H9 (cell line): Measurements from ENCODE around the gene LMF1. TPM values are rescaled to one million over a fixed set of nuclear protein-coding genes. Genes with fewer than 3 reads are reported as not detected.

ENCODE experiments used
- DNase-seq: peaks from one replicate; pipeline ENCODE4 v3.0.0-alpha.2; 2017
- H2AFZ ChIP-seq: one replicate; pipeline ENCODE4 v1.6.1; 2013; ENCODE audit warnings: mild to moderate bottlenecking, low read length, control low read depth, moderate library complexity
- H2AK5ac ChIP-seq: 2 replicates; pipeline ENCODE4 v1.6.1; 2013; ENCODE audit warnings: low read length, control low read depth, mixed read lengths; ENCODE audit not compliant: insufficient read length
- H2BK120ac ChIP-seq: one replicate; pipeline ENCODE4 v1.6.1; 2013; ENCODE audit warnings: low read depth, mild to moderate bottlenecking, low read length, control low read depth, inconsistent platforms; ENCODE audit not compliant: poor library complexity, severe bottlenecking
- H2BK12ac ChIP-seq: 2 replicates; pipeline ENCODE4 v1.6.1; 2013; ENCODE audit warnings: low read length, control low read depth, mixed read lengths, low read depth; ENCODE audit not compliant: insufficient read length
- H2BK15ac ChIP-seq: 2 replicates; pipeline ENCODE4 v1.6.1; 2013; ENCODE audit warnings: low read depth, low read length, control low read depth
- H2BK20ac ChIP-seq: one replicate; pipeline ENCODE4 v1.6.1; 2013; ENCODE audit warnings: low read depth, mild to moderate bottlenecking, low read length, control low read depth, inconsistent platforms; ENCODE audit not compliant: poor library complexity, severe bottlenecking
- H2BK5ac ChIP-seq: 2 replicates; pipeline ENCODE4 v1.6.1; 2013; ENCODE audit warnings: low read length, control low read depth, mixed read lengths; ENCODE audit not compliant: insufficient read length
- H3K14ac ChIP-seq: 2 replicates; pipeline ENCODE4 v1.6.1; 2013; ENCODE audit warnings: low read length, control low read depth; ENCODE audit not compliant: insufficient read depth
- H3K18ac ChIP-seq: 2 replicates; pipeline ENCODE4 v1.6.1; 2013; ENCODE audit warnings: low read depth, mild to moderate bottlenecking, mixed read lengths, low read length, control low read depth; ENCODE audit not compliant: insufficient read length
- H3K23ac ChIP-seq: 2 replicates; pipeline ENCODE4 v1.6.1; 2013; ENCODE audit warnings: low read length, control low read depth, mixed read lengths, low read depth; ENCODE audit not compliant: insufficient read length
- H3K23me2 ChIP-seq: 2 replicates; pipeline ENCODE4 v1.6.1; 2013; ENCODE audit warnings: low read depth, mild to moderate bottlenecking, mixed read lengths, low read length, control low read depth; ENCODE audit not compliant: insufficient read length, poor library complexity, severe bottlenecking
- H3K27ac ChIP-seq: 2 replicates; pipeline ENCODE4 v1.5.1; 2013; ENCODE audit warnings: low read length, control low read depth, mixed read lengths, low read depth; ENCODE audit not compliant: insufficient read length
- H3K27me3 ChIP-seq: 2 replicates; pipeline ENCODE4 v1.6.1; 2013; ENCODE audit warnings: low read length, control low read depth, inconsistent platforms; ENCODE audit not compliant: insufficient read depth
- H3K4ac ChIP-seq: 2 replicates; pipeline ENCODE4 v1.6.1; 2013; ENCODE audit warnings: low read depth, mild to moderate bottlenecking, control low read depth, inconsistent platforms, low read length, moderate library complexity
- H3K4me1 ChIP-seq: 2 replicates; pipeline ENCODE4 v1.6.1; 2013; ENCODE audit warnings: low read length, control low read depth, inconsistent platforms; ENCODE audit not compliant: insufficient read depth
- H3K4me2 ChIP-seq: 2 replicates; pipeline ENCODE4 v1.6.1; 2013; ENCODE audit warnings: low read length, control low read depth, mixed read lengths; ENCODE audit not compliant: insufficient read length, insufficient read depth
- H3K56ac ChIP-seq: 2 replicates; pipeline ENCODE4 v1.6.1; 2013; ENCODE audit warnings: low read depth, mild to moderate bottlenecking, mixed read lengths, low read length, control low read depth; ENCODE audit not compliant: insufficient read length
- H3K79me1 ChIP-seq: 2 replicates; pipeline ENCODE4 v1.6.1; 2013; ENCODE audit warnings: low read depth, mild to moderate bottlenecking, moderate library complexity, low read length, control low read depth, inconsistent platforms; ENCODE audit not compliant: insufficient read depth, poor library complexity, severe bottlenecking
- H3K79me2 ChIP-seq: 2 replicates; pipeline ENCODE4 v1.6.1; 2013; ENCODE audit warnings: low read length, control low read depth, inconsistent platforms; ENCODE audit not compliant: insufficient read depth
- H3K9ac ChIP-seq: 2 replicates; pipeline ENCODE4 v1.6.1; 2013; ENCODE audit warnings: low read length, control low read depth, mixed read lengths; ENCODE audit not compliant: insufficient read length; ENCODE audit errors: extremely low read depth
- H3K9me3 ChIP-seq: one replicate; pipeline ENCODE4 v1.6.1; 2013; ENCODE audit warnings: low read depth, low read length, inconsistent platforms; ENCODE audit not compliant: control insufficient read depth
- H3T11ph ChIP-seq: one replicate; pipeline ENCODE4 v1.6.1; 2013; ENCODE audit warnings: mild to moderate bottlenecking, low read length, control low read depth, inconsistent platforms
- H4K20me1 ChIP-seq: one replicate; pipeline ENCODE4 v1.6.1; 2013; ENCODE audit not compliant: control insufficient read depth, insufficient read length, insufficient read depth
- H4K5ac ChIP-seq: 2 replicates; pipeline ENCODE4 v1.6.1; 2013; ENCODE audit warnings: low read depth, mild to moderate bottlenecking, mixed read lengths, low read length, control low read depth; ENCODE audit not compliant: insufficient read length
- H4K8ac ChIP-seq: replicated peaks from 2 replicates; pipeline ENCODE4 v1.6.1; 2013; ENCODE audit warnings: low read length, control low read depth, mixed read lengths, low read depth; ENCODE audit not compliant: insufficient read length
- H4K91ac ChIP-seq: 2 replicates; pipeline ENCODE4 v1.6.1; 2013; ENCODE audit warnings: low read depth, mild to moderate bottlenecking, moderate library complexity, mixed read lengths, low read length, control low read depth; ENCODE audit not compliant: insufficient read length
- H3K27ac Mint-ChIP-seq, 3 experiments: 2 replicates in 2 of 3; 3 replicates in 1 of 3; pipeline ENCODE4 v1.8.0; 2020 to 2021; ENCODE audit warnings: mixed read lengths in 3 of 3, mild to moderate bottlenecking in 1 of 3, moderate library complexity in 1 of 3
- H3K27me3 Mint-ChIP-seq: 2 replicates; pipeline ENCODE4 v1.8.0; 2021; ENCODE audit warnings: low read depth, mild to moderate bottlenecking, moderate library complexity, mixed read lengths
- H3K36me3 Mint-ChIP-seq, 3 experiments: 2 replicates in 2 of 3; 3 replicates in 1 of 3; pipeline ENCODE4 v1.8.0; 2020 to 2021; ENCODE audit warnings: low read depth in 3 of 3, mixed read lengths in 3 of 3; ENCODE audit not compliant: insufficient read depth in 1 of 3
- H3K4me1 Mint-ChIP-seq, 2 experiments: 2 replicates each; pipeline ENCODE4 v1.8.0; 2020; ENCODE audit warnings: mixed read lengths in 2 of 2
- H3K4me3 Mint-ChIP-seq, 2 experiments: 2 replicates in 1 of 2; 3 replicates in 1 of 2; pipeline ENCODE4 v1.8.0; 2020 to 2021; ENCODE audit warnings: mild to moderate bottlenecking in 2 of 2, mixed read lengths in 2 of 2, moderate library complexity in 1 of 2
- H3K9me3 Mint-ChIP-seq, 2 experiments: 2 replicates in 1 of 2; 3 replicates in 1 of 2; pipeline ENCODE4 v1.8.0; 2020; ENCODE audit warnings: mild to moderate bottlenecking in 2 of 2, mixed read lengths in 2 of 2, moderate library complexity in 1 of 2
- WGBS: extraction: QIAGEN DNeasy Blood & Tissue Kit; methylation state at CpG from one replicate; pipeline ENCODE4 v1.1.7; 2013; ENCODE audit warnings: missing lambda C conversion rate, low lambda C conversion rate, mixed read lengths; ENCODE audit not compliant: insufficient read length; ENCODE audit errors: extremely low coverage; 5-methylcytosine and 5-hydroxymethylcytosine counted together
- total RNA-seq: library from RNA; stranded (reverse); gene quantifications from 2 replicates; pipeline ENCODE4 v1.2.1, GENCODE V29; 2021
- TF ChIP-seq, protein P1 (sequence below): fragments of 200-600 bp; sonication (generic); conservative IDR thresholded peaks from 3 replicates; pipeline ENCODE4 v1.8.0; 2021; ENCODE audit warnings: antibody characterized with exemption, mild to moderate bottlenecking

LMF1 gene
- total RNA-seq, 1 experiment from 2014 or later, result 7.1 TPM

DNA sequence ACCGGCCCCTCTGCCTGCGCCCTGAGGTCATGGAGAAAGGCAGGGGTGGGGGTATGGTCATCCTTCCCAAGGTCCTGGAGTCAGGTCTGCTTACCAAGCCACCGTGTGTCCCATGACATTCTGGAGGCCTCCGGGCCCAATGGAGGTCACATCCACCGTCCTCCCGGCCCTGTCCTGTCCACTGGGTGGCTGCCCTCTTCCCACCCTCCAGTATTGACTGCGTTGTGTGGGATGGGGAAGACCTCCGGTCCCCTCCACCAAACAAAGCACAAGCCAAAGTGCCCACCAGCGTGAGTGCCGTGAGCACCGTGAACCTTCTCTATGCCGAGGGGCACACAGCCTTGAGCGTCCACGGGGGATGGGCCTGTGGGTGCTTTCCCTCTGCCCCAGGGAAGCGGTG is 37.2 kb downstream of the LMF1 start:
- no peak overlapping the region for H3K27ac ChIP-seq
- no peaks in the 10 kb centered on the region for H3K79me2 ChIP-seq
- no peak for DNase-seq
- no peak overlapping the region; a peak in 1 of 7 replicates for H3K27ac Mint-ChIP-seq
- no peaks in the 10 kb centered on the region for H3K79me1 ChIP-seq
- no peak overlapping the region for H4K5ac ChIP-seq
- no peak overlapping the region for H2BK120ac ChIP-seq
- no peaks in the 10 kb centered on the region for H4K20me1 ChIP-seq
- no peak overlapping the region for H2BK12ac ChIP-seq
- H2BK15ac ChIP-seq, result no peak overlapping the region
- H3K36me3 Mint-ChIP-seq, result no peaks in the 10 kb centered on the region
- H3K23me2 ChIP-seq, result no peaks in the 10 kb centered on the region
- WGBS, result no CpG with 5 or more reads among the region's 15 CpGs
- no peak overlapping the region for H2BK5ac ChIP-seq
- H3K23ac ChIP-seq, result no peak overlapping the region
- H3K9me3 Mint-ChIP-seq, result no peaks in the 10 kb centered on the region
- no peak overlapping the region for H4K91ac ChIP-seq
- no peak overlapping the region for H3K4me3 Mint-ChIP-seq
- no peak overlapping the region for H3T11ph ChIP-seq
- no peak overlapping the region for H3K4me2 ChIP-seq
- no peak overlapping the region for H3K56ac ChIP-seq
- no peak overlapping the region for H3K14ac ChIP-seq
- no peak overlapping the region for H4K8ac ChIP-seq
- H3K9me3 ChIP-seq, result no peaks in the 10 kb centered on the region
- no peak overlapping the region for H2BK20ac ChIP-seq
- no peaks in the 10 kb centered on the region for H3K4me1 ChIP-seq
- H3K9ac ChIP-seq, result no peak overlapping the region
- no peak overlapping the region for H2AFZ ChIP-seq
- TF ChIP-seq, protein P1, sequence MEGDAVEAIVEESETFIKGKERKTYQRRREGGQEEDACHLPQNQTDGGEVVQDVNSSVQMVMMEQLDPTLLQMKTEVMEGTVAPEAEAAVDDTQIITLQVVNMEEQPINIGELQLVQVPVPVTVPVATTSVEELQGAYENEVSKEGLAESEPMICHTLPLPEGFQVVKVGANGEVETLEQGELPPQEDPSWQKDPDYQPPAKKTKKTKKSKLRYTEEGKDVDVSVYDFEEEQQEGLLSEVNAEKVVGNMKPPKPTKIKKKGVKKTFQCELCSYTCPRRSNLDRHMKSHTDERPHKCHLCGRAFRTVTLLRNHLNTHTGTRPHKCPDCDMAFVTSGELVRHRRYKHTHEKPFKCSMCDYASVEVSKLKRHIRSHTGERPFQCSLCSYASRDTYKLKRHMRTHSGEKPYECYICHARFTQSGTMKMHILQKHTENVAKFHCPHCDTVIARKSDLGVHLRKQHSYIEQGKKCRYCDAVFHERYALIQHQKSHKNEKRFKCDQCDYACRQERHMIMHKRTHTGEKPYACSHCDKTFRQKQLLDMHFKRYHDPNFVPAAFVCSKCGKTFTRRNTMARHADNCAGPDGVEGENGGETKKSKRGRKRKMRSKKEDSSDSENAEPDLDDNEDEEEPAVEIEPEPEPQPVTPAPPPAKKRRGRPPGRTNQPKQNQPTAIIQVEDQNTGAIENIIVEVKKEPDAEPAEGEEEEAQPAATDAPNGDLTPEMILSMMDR, result no peak
- peaks cover 12% of the 10 kb centered on the region for H3K27me3 Mint-ChIP-seq
- H2AK5ac ChIP-seq, result no peak overlapping the region
- no peak overlapping the region for H3K4ac ChIP-seq
- peaks cover 8 to 11% of the 10 kb centered on the region in 2 experiments for H3K4me1 Mint-ChIP-seq
- H3K27me3 ChIP-seq, result no peaks in the 10 kb centered on the region
- H3K18ac ChIP-seq, result no peak overlapping the region
